Aorta (tissue), 5 donors: ENCODE data around the gene PDIA3. TPM values are rescaled to one million over a fixed set of nuclear protein-coding genes. Genes with fewer than 3 reads are reported as not detected.
A peak's percentile ranks its signal among the peaks of the same experiment; 100 is the strongest.
"Not testable (repeated sequence)": the region's sequence is repeated elsewhere in the genome, so short reads cannot be mapped to it uniquely, and the experiment has no call there.

Source experiments
- ATAC-seq: fragments of 200-7000 bp; cut with Tn5 transposase; one replicate; pipeline ENCODE4 v1.9.1; 2022; ENCODE audit warnings: moderate library complexity; ENCODE audit not compliant: low FRiP score
- DNase-seq, 2 donors: peaks; one replicate each; pipeline ENCODE4 v3.0.0-alpha.2; 2020
- H3K27ac ChIP-seq, 2 donors: one replicate each; pipeline ENCODE4 v1.5.1; 2013; ENCODE audit warnings: low read length in 2 of 2, mild to moderate bottlenecking in 2 of 2, moderate library complexity in 2 of 2, control low read depth in 1 of 2, inconsistent platforms in 1 of 2, low read depth in 1 of 2
- H3K27me3 ChIP-seq, 2 donors: one replicate each; pipeline ENCODE4 v1.6.1; 2013; ENCODE audit warnings: control low read depth in 1 of 2, low read length in 1 of 2, mild to moderate bottlenecking in 1 of 2, moderate library complexity in 1 of 2; ENCODE audit not compliant: insufficient read depth in 2 of 2, control insufficient read depth in 1 of 2
- H3K36me3 ChIP-seq, 2 donors: one replicate each; pipeline ENCODE4 v1.6.1; 2013; ENCODE audit warnings: control low read depth in 1 of 2, low read length in 1 of 2, mild to moderate bottlenecking in 1 of 2; ENCODE audit not compliant: insufficient read depth in 2 of 2, control insufficient read depth in 1 of 2
- H3K4me1 ChIP-seq, 2 donors: one replicate each; pipeline ENCODE4 v1.6.1; 2013; ENCODE audit warnings: low read length in 2 of 2, control low read depth in 1 of 2, mild to moderate bottlenecking in 1 of 2, moderate library complexity in 1 of 2; ENCODE audit not compliant: insufficient read depth in 2 of 2, control insufficient read depth in 1 of 2
- H3K4me3 ChIP-seq, 2 donors: one replicate each; pipeline ENCODE4 v1.5.1; 2013; ENCODE audit warnings: low read length in 2 of 2, control low read depth in 1 of 2, mild to moderate bottlenecking in 1 of 2
- H3K9me3 ChIP-seq: one replicate; pipeline ENCODE4 v1.6.1; 2013; ENCODE audit warnings: mild to moderate bottlenecking, low read length; ENCODE audit not compliant: control insufficient read depth
- WGBS, 2 donors: extraction: QIAGEN DNeasy Blood & Tissue Kit; methylation state at CpG; one replicate each; pipeline ENCODE4 v1.1.7; 2013; 5-methylcytosine and 5-hydroxymethylcytosine counted together
- intact Hi-C, 2 donors: fragments of 100-400 bp; cut with DNase I; formaldehyde crosslinking; loops; one replicate each; pipeline versions ENCODE4 v1.14.2 to v1.15.0; 2022
- long read RNA-seq, 2 donors: library from polyadenylated mRNA; unstranded; transcript quantifications; one replicate each; pipeline ENCODE4 v2.0.0, GENCODE V29; 2020 to 2021
- polyA plus RNA-seq, 2 donors: library from polyadenylated mRNA; stranded (reverse); fragments of 200-250 nt; gene quantifications; one replicate each; pipeline ENCODE4 v1.2.3, GENCODE V29; 2013
- total RNA-seq, 2 donors: library from RNA; stranded (reverse); fragmentation: NEBNext Ultra II Directional; extraction: Animal tissue kit (Norgen Biotek cat#: 25700); gene quantifications; one replicate each; pipeline ENCODE4 v1.2.1, GENCODE V29; 2021
- donor health status: healthy with polysubstance abuse.
- donor health status: Bipolar disorder and iron deficiency.
- donor health status: DM: no; HTN: no; CAD: no.
- donor health status: DM: no; HTN: no; CAD: no.
- donor health status: DM: yes; HTN: yes; CAD: no.

The PDIA3 gene
- total RNA-seq (100 to 1,000 TPM; 304 to 313 TPM), polyA plus RNA-seq (100 to 1,000 TPM; 156 to 219 TPM)
- long read RNA-seq, donor 1, transcript PDIA3-201 (13 exons, 3,727 nt), result major isoform, 1,033 of 1,129 reads
- long read RNA-seq, donor 1, partial matches to known transcripts, result 59 of 1,129 reads
- long read RNA-seq, donor 1, other reads (novel, unspliced or antisense), result 37 of 1,129 reads
- long read RNA-seq, donor 2, transcript PDIA3-201 (13 exons, 3,727 nt), result major isoform, 184 of 198 reads
- long read RNA-seq, donor 2, partial matches to known transcripts, result 5 of 198 reads
- long read RNA-seq, donor 2, other reads (novel, unspliced or antisense), result 9 of 198 reads

DNA sequence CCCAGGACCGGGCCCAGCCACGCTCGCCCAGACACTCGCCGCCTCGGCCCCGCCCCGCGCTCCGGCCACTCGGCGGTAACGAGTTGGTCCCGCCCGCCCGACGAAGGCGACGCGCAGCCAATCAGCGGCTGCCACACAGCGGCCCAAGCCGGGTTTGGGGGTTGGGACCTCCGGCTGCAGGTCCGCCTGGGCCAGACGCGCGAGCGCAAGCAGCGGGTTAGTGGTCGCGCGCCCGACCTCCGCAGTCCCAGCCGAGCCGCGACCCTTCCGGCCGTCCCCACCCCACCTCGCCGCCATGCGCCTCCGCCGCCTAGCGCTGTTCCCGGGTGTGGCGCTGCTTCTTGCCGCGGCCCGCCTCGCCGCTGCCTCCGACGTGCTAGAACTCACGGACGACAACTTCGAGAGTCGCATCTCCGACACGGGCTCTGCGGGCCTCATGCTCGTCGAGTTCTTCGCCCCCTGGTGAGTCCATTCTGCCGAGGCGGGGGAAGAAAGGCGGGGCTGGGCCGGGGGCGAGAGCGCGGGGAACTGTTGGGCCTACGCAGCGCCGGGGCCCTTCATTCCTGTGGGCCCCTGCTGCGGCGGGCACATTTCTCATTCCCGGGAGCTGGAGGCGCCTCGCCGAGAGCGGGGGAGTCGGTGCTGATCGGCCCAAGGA, at the start of gene PDIA3:
TSS of gene PDIA3 (plus strand) at position 194 of the 658 bp plus-strand sequence. CDS start at position 296, 102 bp downstream.
- ATAC-seq (peak; percentile 98), DNase-seq (peak; percentile 96 to 98)
- intact Hi-C loops, H3K27me3 ChIP-seq, H3K4me1 ChIP-seq, H3K36me3 ChIP-seq, H3K9me3 ChIP-seq: not testable (repeated sequence)
- Histone ChIP-seq H3K4me3 (peak within 1 kb of the TSS; percentile 75 to 92), H3K27ac (peak within 1 kb of the TSS; percentile 59 to 84)
- WGBS, 2 donors, result 0 to 1% methylated on average over 73 to 84 of the region's 84 CpGs

GRCh38 chr15:43702174-43702573, 44.1 kb upstream of the PDIA3 start:
- intact Hi-C loops, result no loop called here
- Histone ChIP-seq H3K36me3 (no peaks in the 10 kb centered on the region), H3K27me3 (no peaks in the 10 kb centered on the region), H3K4me3 (no peak overlapping the region), H3K27ac (no peak overlapping the region), H3K9me3 (no peaks in the 10 kb centered on the region), H3K4me1 (no peaks in the 10 kb centered on the region)
- ATAC-seq, result no peak
- no peak for DNase-seq
- WGBS, 2 donors, result 68 to 69% methylated on average over 7 of the region's 7 CpGs

DNA sequence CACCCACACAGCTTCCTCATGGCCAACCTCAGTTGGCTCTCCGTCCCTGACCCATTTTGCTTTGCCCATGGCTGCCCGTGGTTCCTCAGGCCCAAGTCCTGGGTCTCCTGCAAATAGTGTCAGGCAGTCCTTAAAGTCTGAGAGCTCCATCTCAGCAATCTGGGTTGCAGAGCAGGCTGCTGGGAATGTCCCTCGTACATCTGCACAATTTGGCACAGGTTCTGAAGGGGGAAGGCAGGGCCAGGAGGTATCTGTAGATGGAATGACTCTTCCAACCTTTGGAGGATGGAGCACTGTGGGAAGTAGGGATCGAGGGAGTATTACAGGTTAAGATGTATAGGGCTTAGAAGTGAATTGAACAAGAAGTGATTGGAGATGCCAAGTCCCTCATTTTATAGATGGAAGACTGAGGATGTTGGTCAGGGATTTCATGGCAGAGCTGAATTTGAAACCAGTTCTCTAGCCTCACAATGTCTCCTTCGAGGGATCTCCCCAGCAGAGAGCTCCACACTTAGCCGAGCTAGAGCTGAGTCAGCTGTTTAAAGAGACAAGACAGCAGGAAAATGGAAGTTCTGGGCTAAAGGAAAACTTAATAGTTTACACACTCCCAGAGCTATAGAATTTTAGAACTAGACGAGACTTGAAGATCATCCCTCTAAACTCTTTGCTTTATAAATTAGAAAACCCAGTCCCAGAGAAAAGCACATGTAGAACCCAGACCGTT, 43.4 kb upstream of the PDIA3 start:
- intact Hi-C loops, result no loop called here
- no peaks in the 10 kb centered on the region for H3K36me3 ChIP-seq
- H3K4me3 ChIP-seq, result no peak overlapping the region
- WGBS, 2 donors, result 64 to 68% methylated on average over 8 of the region's 8 CpGs
- H3K27me3 ChIP-seq, result no peaks in the 10 kb centered on the region
- ATAC-seq (no peak), DNase-seq (no peak)
- H3K9me3 ChIP-seq, result no peaks in the 10 kb centered on the region
- H3K4me1 ChIP-seq, result no peaks in the 10 kb centered on the region
- no peak overlapping the region for H3K27ac ChIP-seq

DNA sequence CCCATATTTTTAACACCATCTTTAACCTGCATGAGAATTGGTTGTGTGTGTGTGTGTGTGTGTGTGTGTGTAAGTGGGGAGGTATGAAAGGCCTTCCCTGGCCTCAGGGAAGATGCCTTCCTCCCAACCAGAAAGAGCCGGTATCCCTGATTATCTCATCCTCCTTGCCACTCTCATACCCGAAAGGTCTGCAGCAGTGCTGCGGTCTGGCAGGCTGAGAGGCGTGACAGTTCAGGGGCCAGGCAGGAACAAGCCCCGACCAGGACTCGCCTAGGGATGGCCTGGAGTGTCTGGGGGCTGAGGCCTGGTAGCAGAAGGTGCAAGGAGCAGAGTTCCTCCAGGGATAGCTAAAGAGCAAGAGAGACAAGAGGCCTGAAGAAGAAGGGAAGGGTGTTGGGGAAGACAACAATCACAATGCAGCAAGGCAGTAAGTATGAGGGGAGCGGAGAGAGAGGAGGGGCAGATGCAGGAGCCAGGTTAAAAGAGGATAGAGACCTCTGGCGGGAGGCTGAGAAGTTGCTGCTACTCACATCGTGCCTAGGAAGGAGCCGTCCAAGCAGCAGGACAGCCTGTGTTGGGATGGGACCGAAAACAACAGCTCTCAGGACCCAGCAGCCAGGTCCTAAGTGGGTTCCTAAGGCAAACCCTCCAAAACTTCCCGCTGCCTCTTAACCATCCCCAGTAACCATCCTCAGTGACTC, 35.7 kb upstream of the PDIA3 start:
- H3K27me3 ChIP-seq, H3K4me1 ChIP-seq, ATAC-seq, DNase-seq, H3K36me3 ChIP-seq, intact Hi-C loops, H3K9me3 ChIP-seq, H3K4me3 ChIP-seq, H3K27ac ChIP-seq: not testable (repeated sequence)
- WGBS, 2 donors, result 86 to 89% methylated on average over 1 of the region's 12 CpGs

GRCh38 chr15:43723151-43723550, 23.1 kb upstream of the PDIA3 start:
- no peak for ATAC-seq
- H3K36me3 ChIP-seq, result no peaks in the 10 kb centered on the region
- H3K4me1 ChIP-seq, result no peaks in the 10 kb centered on the region
- no peak overlapping the region for H3K27ac ChIP-seq
- no peaks in the 10 kb centered on the region for H3K27me3 ChIP-seq
- DNase-seq, result no peak
- intact Hi-C loops, result no loop called here
- no peaks in the 10 kb centered on the region for H3K9me3 ChIP-seq
- WGBS, 2 donors, result 71 to 75% methylated on average over 4 of the region's 4 CpGs
- H3K4me3 ChIP-seq, result no peak overlapping the region

DNA sequence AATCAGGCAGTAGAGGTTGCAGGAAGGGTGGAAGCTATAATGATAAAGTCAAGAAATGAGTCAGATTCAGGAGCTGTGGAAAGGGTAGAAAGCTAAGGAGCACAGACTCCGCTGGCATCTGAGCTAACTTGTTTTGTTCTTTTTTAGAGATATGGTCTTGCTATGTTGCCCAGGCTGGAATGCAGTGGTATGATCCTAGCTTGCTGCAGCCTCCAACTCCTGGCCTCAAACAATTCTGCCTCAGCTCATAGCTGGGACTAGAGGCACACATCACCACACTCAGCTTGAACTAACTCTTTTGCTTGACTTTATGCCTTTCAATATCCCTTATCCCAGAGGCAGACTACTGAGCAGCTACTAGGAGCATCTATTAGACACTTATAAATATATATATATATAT, 19.9 kb upstream of the PDIA3 start:
- H3K27me3 ChIP-seq, H3K4me1 ChIP-seq, DNase-seq, H3K27ac ChIP-seq, intact Hi-C loops, ATAC-seq, H3K9me3 ChIP-seq, H3K4me3 ChIP-seq, H3K36me3 ChIP-seq: not testable (repeated sequence)
- WGBS, 2 donors, result 98 to 100% methylated on average over 1 of the region's 1 CpG

DNA sequence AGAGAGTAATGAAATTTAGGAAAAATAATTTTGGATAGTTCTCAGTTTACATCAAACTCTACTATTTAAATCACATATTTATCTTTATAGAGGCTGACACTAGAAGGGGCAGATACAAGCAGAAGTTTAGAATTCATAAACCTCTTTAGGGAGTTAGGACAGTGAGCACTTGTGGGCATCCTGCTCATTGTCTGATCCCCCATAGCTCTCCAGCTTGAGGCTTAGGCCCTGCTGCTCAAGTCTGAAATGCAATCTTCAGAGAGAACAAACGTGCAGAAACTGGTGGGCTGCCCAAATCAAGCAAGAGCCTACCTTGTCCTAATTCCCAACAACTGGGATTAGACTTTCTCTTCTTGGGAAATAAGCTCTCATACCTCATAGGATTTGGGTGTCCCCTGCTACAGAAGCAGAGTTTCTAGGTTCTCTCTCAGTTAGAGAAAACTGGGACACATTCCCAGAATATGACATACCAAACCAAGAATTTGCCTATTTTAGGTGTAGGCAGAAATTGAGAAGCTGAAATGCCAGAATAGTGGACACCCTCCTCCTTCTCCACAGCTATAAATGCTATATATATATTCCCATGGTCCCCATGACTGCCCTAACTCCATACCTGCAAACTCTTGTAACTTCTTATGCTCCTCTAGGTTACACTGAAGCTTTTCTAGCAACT, 18.0 kb upstream of the PDIA3 start:
- intact Hi-C loops, H3K27me3 ChIP-seq, DNase-seq, H3K36me3 ChIP-seq, H3K9me3 ChIP-seq, H3K4me1 ChIP-seq, H3K4me3 ChIP-seq: not testable (repeated sequence)
- 0 to 8% methylated on average over 1 of the region's 1 CpG for WGBS, 2 donors
- H3K27ac ChIP-seq, result peak overlapping the region in 1 of 2 donors; percentile 84
- peak; percentile 48 for ATAC-seq

- H3K27ac ChIP-seq, result no peak overlapping the region
- no peak for ATAC-seq
- no peaks in the 10 kb centered on the region for H3K36me3 ChIP-seq
- no peaks in the 10 kb centered on the region for H3K4me1 ChIP-seq
- intact Hi-C loops, result no loop called here
- DNase-seq, result no peak
- no peaks in the 10 kb centered on the region for H3K9me3 ChIP-seq
- WGBS, 2 donors, result 85 to 89% methylated on average over 6 of the region's 6 CpGs
- H3K4me3 ChIP-seq, result no peak overlapping the region
- no peaks in the 10 kb centered on the region for H3K27me3 ChIP-seq
Measured at GRCh38 chr15:43735416-43735815, 10.8 kb upstream of the PDIA3 start.
